ENCODE measurements around the gene MIB1. TPM values are rescaled to one million over a fixed set of nuclear protein-coding genes. Genes with fewer than 3 reads are reported as not detected.
"Not testable (repeated sequence)": the region's sequence is repeated elsewhere in the genome, so short reads cannot be mapped to it uniquely, and the experiment has no call there.

MIB1 gene
- 46.5 TPM for polyA plus RNA-seq (2013, experiment 1 of 4)
- 52.3 TPM for polyA plus RNA-seq (2013, experiment 2 of 4)
- polyA plus RNA-seq (2013, experiment 3 of 4), result 42.0 TPM
- polyA plus RNA-seq (2013, experiment 4 of 4), result 50.2 TPM

DNA sequence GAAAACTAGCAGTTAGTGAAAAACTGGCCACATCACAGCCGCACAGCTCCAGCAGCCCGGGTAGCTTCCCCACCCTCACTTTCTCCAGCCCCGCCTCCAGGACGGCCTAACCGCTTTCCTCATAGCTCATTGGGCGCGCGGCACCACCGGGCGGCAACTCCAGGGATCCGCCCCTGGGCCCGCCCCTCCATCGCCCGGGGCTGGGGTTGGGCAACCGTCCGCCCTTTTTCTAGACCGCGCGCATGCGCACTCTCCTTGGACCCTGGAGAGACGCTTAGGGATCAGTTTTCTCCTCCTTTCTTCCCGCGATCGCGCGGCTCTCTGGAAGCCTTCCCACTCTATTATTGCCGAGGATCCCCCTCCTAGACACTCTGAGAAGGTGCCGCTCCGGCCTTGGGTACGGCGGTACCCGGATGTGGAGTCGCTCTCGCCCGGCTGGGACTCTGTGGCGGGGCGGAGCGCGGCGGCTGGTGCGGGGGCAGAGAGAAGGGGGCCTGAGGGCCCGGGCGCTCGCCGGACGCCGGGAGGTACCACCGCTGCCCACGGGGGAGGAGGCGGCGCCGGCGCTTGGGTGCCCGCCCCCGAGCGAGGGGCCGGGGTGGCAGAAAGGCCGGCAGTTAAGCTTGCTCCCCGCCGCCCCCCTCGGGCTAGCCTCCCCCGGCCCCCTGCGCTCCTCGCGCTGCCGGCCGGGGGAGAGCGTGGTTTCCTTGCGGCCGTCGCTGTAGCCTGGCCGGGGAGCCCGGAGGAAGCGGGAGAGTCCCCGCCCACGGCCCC, at the start of gene MIB1:
MIB1 (plus strand) TSS at position 255 of the 774 bp plus-strand sequence. CDS start 792 bp downstream, outside the sequence.
- Histone ChIP-seq H3K4me3 (ENCODE audit: insufficient read depth, low read depth, low read length) (peak within 1 kb of the TSS; percentile 94), H3K27me3 (ENCODE audit: control insufficient read depth, insufficient read depth, low read length, poor library complexity, severe bottlenecking) (no peaks in the 10 kb centered on the region), H3K27ac (ENCODE audit: insufficient read depth, low read depth, low read length, poor library complexity, severe bottlenecking) (peak within 1 kb of the TSS; percentile 95), H3K36me3 (ENCODE audit: control insufficient read depth, insufficient read depth, low read length) (no peaks in the 10 kb centered on the region), H3K4me1 (ENCODE audit: control insufficient read depth, insufficient read depth, low read length) (peaks cover 3% of the 10 kb centered on the region), H3K9me3 (ENCODE audit: control insufficient read depth, low read length) (no peaks in the 10 kb centered on the region)
- 0% methylated on average over 76 of the region's 76 CpGs for WGBS, 2 experiments

DNA sequence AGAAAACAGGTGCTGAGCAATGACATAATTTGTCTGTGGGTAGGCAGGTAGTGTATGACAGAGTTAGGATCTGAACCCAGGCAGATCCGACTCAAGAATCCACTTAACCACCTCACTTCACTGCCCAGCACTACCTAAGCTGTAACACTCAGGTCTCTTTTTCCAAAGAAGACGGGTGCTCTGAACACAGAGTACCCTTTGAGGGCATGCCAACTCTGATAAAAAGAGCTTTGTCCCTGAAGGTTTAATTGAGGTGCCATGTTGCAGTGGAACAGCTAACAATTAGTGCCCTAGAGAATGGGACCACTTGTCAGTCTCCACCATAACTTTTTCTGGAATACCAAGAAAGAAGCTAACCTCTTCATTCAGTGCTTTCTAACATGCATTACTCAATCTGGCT, 47.3 kb upstream of the MIB1 start:
- Histone ChIP-seq H3K36me3 (ENCODE audit: control insufficient read depth, insufficient read depth, low read length) (no peaks in the 10 kb centered on the region), H3K4me3 (ENCODE audit: insufficient read depth, low read depth, low read length) (no peak overlapping the region), H3K9me3 (ENCODE audit: control insufficient read depth, low read length) (no peaks in the 10 kb centered on the region), H3K27me3 (ENCODE audit: control insufficient read depth, insufficient read depth, low read length, poor library complexity, severe bottlenecking) (no peaks in the 10 kb centered on the region), H3K4me1 (ENCODE audit: control insufficient read depth, insufficient read depth, low read length) (no peaks in the 10 kb centered on the region), H3K27ac (ENCODE audit: insufficient read depth, low read depth, low read length, poor library complexity, severe bottlenecking) (no peak overlapping the region)
- WGBS, 2 experiments, result 88 to 95% methylated on average over 2 of the region's 2 CpGs

DNA sequence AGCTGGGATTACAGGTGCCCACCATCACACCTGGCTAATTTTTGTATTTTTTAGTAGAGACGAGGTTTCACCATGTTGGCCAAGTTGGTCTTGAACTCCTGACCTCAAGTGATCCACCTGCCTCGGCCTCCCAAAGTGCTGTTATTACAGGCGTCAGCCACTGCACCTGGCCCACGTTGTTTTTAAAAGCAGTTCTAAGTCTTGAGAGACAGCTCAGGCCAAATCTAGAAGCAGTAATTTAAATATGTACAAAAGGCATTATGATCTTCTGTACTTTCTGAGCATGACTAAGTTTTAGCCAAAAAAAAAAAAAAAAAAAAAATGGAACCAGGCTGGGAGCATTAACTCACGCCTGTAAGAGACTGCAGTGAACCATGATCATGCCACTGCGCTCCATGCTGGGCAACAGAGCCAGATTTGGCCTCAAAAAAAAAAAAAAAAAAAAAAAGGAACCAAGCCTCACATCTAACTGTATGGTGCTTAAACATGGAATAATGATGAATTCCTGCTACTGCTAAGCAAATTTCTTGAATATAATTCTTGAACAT, 40.0 kb upstream of the MIB1 start:
- Histone ChIP-seq H3K36me3 (ENCODE audit: control insufficient read depth, insufficient read depth, low read length) (no peaks in the 10 kb centered on the region), H3K4me1 (ENCODE audit: control insufficient read depth, insufficient read depth, low read length) (no peaks in the 10 kb centered on the region), H3K27ac (ENCODE audit: insufficient read depth, low read depth, low read length, poor library complexity, severe bottlenecking) (no peak overlapping the region), H3K4me3 (ENCODE audit: insufficient read depth, low read depth, low read length) (no peak overlapping the region), H3K27me3 (ENCODE audit: control insufficient read depth, insufficient read depth, low read length, poor library complexity, severe bottlenecking) (peaks cover 26% of the 10 kb centered on the region), H3K9me3 (ENCODE audit: control insufficient read depth, low read length) (no peaks in the 10 kb centered on the region)
- 94 to 98% methylated on average over 6 of the region's 6 CpGs for WGBS, 2 experiments

DNA sequence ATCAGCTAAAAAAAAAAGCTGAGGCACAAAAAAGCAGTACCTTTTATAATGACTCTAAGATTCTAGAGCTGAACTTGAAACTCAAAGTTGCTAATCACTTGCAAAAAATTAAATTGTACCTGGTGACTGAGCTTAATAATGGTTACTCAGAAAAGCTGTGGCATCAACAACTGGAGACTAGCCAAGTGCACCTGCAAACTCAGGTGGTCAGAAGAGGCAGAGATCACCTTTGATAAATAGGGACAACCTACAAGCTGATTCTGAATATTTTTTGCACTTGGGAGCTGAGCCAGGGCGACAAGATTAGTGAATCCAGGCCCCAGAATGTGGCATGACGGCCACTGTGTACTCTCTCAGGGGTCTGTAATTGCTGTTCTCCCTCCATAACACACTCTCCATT, 39.0 kb upstream of the MIB1 start:
- 98 to 100% methylated on average over 2 of the region's 2 CpGs for WGBS, 2 experiments
- H3K27me3 ChIP-seq (ENCODE audit: control insufficient read depth, insufficient read depth, low read length, poor library complexity, severe bottlenecking), result peaks cover 26% of the 10 kb centered on the region
- no peak overlapping the region for H3K4me3 ChIP-seq (ENCODE audit: insufficient read depth, low read depth, low read length)
- H3K4me1 ChIP-seq (ENCODE audit: control insufficient read depth, insufficient read depth, low read length), result no peaks in the 10 kb centered on the region
- no peaks in the 10 kb centered on the region for H3K36me3 ChIP-seq (ENCODE audit: control insufficient read depth, insufficient read depth, low read length)
- H3K27ac ChIP-seq (ENCODE audit: insufficient read depth, low read depth, low read length, poor library complexity, severe bottlenecking), result no peak overlapping the region
- no peaks in the 10 kb centered on the region for H3K9me3 ChIP-seq (ENCODE audit: control insufficient read depth, low read length)

DNA sequence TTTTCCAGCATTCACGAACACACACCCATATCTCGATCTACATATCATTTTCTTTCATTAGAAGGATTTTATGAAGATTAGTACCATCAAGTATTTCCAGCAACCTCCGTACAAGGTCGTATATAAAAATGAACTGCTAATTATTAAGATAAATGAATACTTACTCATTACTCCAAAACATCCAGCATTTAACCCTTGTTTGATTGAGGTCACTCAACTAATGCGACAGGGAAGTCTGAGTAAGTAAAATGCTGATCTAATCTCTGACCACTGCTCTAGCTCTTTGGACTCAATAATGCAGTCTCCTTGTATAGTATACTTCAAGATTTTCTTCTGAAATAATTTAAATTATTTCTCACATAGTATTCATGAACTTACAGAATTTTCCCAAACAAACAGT, 38.0 kb upstream of the MIB1 start:
- 90 to 94% methylated on average over 3 to 4 of the region's 5 CpGs for WGBS, 2 experiments
- Histone ChIP-seq H3K36me3 (ENCODE audit: control insufficient read depth, insufficient read depth, low read length) (no peaks in the 10 kb centered on the region), H3K9me3 (ENCODE audit: control insufficient read depth, low read length) (no peaks in the 10 kb centered on the region), H3K27ac (ENCODE audit: insufficient read depth, low read depth, low read length, poor library complexity, severe bottlenecking) (no peak overlapping the region), H3K27me3 (ENCODE audit: control insufficient read depth, insufficient read depth, low read length, poor library complexity, severe bottlenecking) (peaks cover 26% of the 10 kb centered on the region), H3K4me1 (ENCODE audit: control insufficient read depth, insufficient read depth, low read length) (no peaks in the 10 kb centered on the region), H3K4me3 (ENCODE audit: insufficient read depth, low read depth, low read length) (no peak overlapping the region)

DNA sequence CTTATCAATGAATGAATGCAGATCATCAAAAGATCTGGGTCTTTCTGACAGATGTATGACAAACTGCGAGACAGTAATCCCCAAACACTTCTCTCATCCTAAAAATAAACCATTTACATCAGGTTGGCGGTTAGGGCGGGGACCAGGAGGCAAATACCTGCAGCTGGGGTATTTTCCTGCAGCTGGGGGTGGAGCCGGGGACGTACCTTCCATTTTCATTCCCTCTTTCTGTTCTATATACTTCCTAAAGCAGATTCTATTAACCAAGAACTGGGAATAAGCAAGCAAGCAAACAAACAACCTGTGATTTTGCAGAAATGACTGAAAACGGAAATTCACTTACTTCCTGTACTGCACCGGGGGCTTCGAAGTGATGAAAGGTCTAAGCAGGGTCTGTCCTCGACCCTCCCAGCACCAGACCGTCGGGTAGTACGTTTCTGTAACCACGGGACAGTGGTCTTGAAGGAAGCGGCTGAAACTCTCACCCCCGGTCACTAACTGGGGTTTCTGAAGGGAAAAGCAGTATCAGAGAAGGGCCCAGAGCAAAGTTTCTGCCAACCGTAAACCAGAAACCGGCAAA, 37.3 kb upstream of the MIB1 start:
- 17 to 18% methylated on average over 17 of the region's 17 CpGs for WGBS, 2 experiments

DNA sequence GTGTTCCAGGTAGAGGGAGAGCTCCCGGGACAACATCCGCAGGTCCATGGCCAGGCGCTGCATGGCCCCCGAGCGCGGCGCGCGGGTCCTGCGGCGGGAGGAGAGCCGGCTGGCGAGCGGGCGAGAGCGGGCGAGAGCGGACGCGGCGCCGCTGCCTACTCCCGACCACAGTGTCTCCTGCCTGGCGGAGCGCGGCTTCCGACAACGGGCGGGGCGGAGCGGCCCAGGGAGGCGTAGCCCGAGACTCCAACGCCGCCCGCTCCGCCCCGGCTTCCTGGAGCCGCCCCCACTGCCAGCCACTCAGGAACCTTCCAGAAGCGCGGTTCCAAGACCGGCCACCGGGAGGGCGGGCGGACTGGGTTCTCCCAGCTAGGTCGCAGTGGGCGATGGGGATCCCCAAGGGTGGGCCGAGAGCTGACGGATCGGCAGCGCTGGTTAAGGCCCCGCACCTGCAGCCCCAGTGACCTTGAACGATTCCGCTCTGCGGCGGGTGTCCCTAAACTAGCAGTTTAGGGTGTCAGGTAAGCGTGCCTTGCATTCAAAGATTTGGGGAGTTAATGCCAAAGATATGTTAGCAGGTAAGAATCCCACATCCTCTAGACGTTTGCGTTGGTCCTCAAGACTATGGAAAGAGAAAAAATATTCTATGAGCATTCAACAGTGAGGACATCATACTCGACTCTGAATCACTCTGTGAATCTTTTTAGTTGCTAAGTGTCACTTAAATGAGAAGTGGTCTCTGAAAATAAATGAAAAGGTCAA, 35.8 kb upstream of the MIB1 start, which contains the start of gene ABHD3:
ABHD3 (minus strand) TSS at position 172 of the 762 bp plus-strand sequence; CDS start at position 63, 109 bp downstream.
- peak within 1 kb of the TSS; percentile 82 for H3K4me3 ChIP-seq (ENCODE audit: insufficient read depth, low read depth, low read length)
- no peaks in the 10 kb centered on the region for H3K9me3 ChIP-seq (ENCODE audit: control insufficient read depth, low read length)
- 8 to 9% methylated on average over 60 of the region's 60 CpGs for WGBS, 2 experiments
- H3K27me3 ChIP-seq (ENCODE audit: control insufficient read depth, insufficient read depth, low read length, poor library complexity, severe bottlenecking), result peaks cover 26% of the 10 kb centered on the region
- no peaks in the 10 kb centered on the region for H3K4me1 ChIP-seq (ENCODE audit: control insufficient read depth, insufficient read depth, low read length)
- no peaks in the 10 kb centered on the region for H3K36me3 ChIP-seq (ENCODE audit: control insufficient read depth, insufficient read depth, low read length)
- H3K27ac ChIP-seq (ENCODE audit: insufficient read depth, low read depth, low read length, poor library complexity, severe bottlenecking), result peak within 1 kb of the TSS; percentile 78

More for the DNA sequence above, 37.3 kb upstream of the MIB1 start:
- Histone ChIP-seq H3K9me3 (ENCODE audit: control insufficient read depth, low read length) (no peaks in the 10 kb centered on the region), H3K4me3 (ENCODE audit: insufficient read depth, low read depth, low read length) (peak overlapping the region; percentile 82), H3K36me3 (ENCODE audit: control insufficient read depth, insufficient read depth, low read length) (no peaks in the 10 kb centered on the region), H3K27me3 (ENCODE audit: control insufficient read depth, insufficient read depth, low read length, poor library complexity, severe bottlenecking) (peaks cover 26% of the 10 kb centered on the region), H3K4me1 (ENCODE audit: control insufficient read depth, insufficient read depth, low read length) (no peaks in the 10 kb centered on the region), H3K27ac (ENCODE audit: insufficient read depth, low read depth, low read length, poor library complexity, severe bottlenecking) (no peak overlapping the region)

DNA sequence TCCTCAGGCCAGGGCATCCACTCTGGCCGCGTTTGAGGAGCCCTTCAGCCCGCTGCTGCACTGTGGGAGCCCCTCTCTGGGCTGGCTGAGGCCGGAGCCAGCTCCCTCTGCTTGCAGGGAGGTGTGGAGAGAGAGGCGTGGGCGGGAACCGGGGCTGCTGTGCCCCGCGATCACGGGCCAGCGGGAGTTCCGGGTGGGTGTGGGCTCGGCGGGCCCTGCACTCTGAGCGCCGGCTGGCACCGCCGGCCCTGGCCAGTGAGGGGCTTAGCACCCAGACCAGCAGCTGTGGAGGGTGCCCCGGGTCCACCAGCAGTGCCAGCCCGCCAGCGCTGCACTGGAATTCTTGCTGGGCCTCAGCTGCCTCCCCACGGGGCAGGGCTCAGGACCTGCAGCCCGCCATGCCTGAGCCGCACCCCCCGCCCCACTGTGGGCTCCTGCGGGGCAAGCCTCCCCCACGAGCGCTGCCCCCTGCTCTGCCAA, 34.2 kb upstream of the MIB1 start:
- H3K36me3 ChIP-seq (ENCODE audit: control insufficient read depth, insufficient read depth, low read length), result no peaks in the 10 kb centered on the region
- H3K9me3 ChIP-seq (ENCODE audit: control insufficient read depth, low read length), result no peaks in the 10 kb centered on the region
- H3K4me3 ChIP-seq (ENCODE audit: insufficient read depth, low read depth, low read length), result no peak overlapping the region
- no peaks in the 10 kb centered on the region for H3K4me1 ChIP-seq (ENCODE audit: control insufficient read depth, insufficient read depth, low read length)
- H3K27ac ChIP-seq (ENCODE audit: insufficient read depth, low read depth, low read length, poor library complexity, severe bottlenecking), result no peak overlapping the region
- peaks cover 26% of the 10 kb centered on the region for H3K27me3 ChIP-seq (ENCODE audit: control insufficient read depth, insufficient read depth, low read length, poor library complexity, severe bottlenecking)
- 95% methylated on average over 28 of the region's 28 CpGs for WGBS, 2 experiments

DNA sequence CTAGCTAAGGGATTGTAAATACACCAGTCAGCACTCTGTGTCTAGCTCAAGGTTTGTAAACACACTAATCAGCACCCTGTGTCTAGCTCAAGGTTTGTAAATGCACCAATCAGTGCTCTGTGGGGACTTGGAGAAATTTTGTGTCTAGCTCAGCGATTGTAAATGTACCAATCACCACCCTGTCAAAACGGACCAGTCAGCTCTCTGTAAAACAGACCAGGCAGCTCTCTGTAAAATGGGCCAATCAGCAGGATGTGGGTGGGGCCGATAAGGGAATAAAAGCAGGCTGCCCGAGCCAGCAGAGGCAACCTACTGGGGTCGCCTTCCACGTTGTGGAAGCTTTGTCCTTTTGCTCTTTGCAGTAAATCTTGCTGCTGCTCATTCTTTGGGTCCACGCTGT, 33.5 kb upstream of the MIB1 start:
- H3K36me3 ChIP-seq (ENCODE audit: control insufficient read depth, insufficient read depth, low read length); H3K4me1 ChIP-seq (ENCODE audit: control insufficient read depth, insufficient read depth, low read length); H3K9me3 ChIP-seq (ENCODE audit: control insufficient read depth, low read length); H3K27ac ChIP-seq (ENCODE audit: insufficient read depth, low read depth, low read length, poor library complexity, severe bottlenecking); H3K4me3 ChIP-seq (ENCODE audit: insufficient read depth, low read depth, low read length): not testable (repeated sequence)
- WGBS, 2 experiments, result 78 to 79% methylated on average over 7 of the region's 7 CpGs
- H3K27me3 ChIP-seq (ENCODE audit: control insufficient read depth, insufficient read depth, low read length, poor library complexity, severe bottlenecking), result peaks cover 26% of the 10 kb centered on the region
